ENCODE data around the gene ZNF750.

The ZNF750 gene

GRCh38 chr17:82825540-82826124, 14.2 kb downstream of the ZNF750 start:
- no peak for TF ChIP-seq GATA2 (IDR thresholded peaks at IDR 0.05; ENCODE audit: low read depth, low read length)
- TF ChIP-seq GATA3 (IDR thresholded peaks at IDR 0.05; ENCODE audit: low read depth, low read length) = no peak

GRCh38 chr17:82823004-82823403, 16.8 kb downstream of the ZNF750 start:
- TF ChIP-seq GATA3 (IDR thresholded peaks at IDR 0.05; ENCODE audit: low read depth, low read length) (no peak), GATA2 (IDR thresholded peaks at IDR 0.05; ENCODE audit: low read depth, low read length) (no peak)

GRCh38 chr17:82822281-82822680, 17.5 kb downstream of the ZNF750 start:
- TF ChIP-seq GATA2 (IDR thresholded peaks at IDR 0.05; ENCODE audit: low read depth, low read length) (no peak), GATA3 (IDR thresholded peaks at IDR 0.05; ENCODE audit: low read depth, low read length) (no peak)

- no peak for TF ChIP-seq GATA3 (IDR thresholded peaks at IDR 0.05; ENCODE audit: low read depth, low read length)
Observed at GRCh38 chr17:82821554-82821953, 18.3 kb downstream of the ZNF750 start.

GRCh38 chr17:82820278-82821251, 19.3 kb downstream of the ZNF750 start:
- no peak for TF ChIP-seq GATA2 (IDR thresholded peaks at IDR 0.05; ENCODE audit: low read depth, low read length)
- no peak for TF ChIP-seq GATA3 (IDR thresholded peaks at IDR 0.05; ENCODE audit: low read depth, low read length)

- no peak for TF ChIP-seq GATA3 (IDR thresholded peaks at IDR 0.05; ENCODE audit: low read depth, low read length)
- TF ChIP-seq GATA2 (IDR thresholded peaks at IDR 0.05; ENCODE audit: low read depth, low read length) = no peak
Observed at GRCh38 chr17:82817947-82818346, 21.9 kb downstream of the ZNF750 start.

- TF ChIP-seq GATA2 (IDR thresholded peaks at IDR 0.05; ENCODE audit: low read depth, low read length) (no peak), GATA3 (IDR thresholded peaks at IDR 0.05; ENCODE audit: low read depth, low read length) (no peak)
Observed at GRCh38 chr17:82816358-82816757, 23.5 kb downstream of the ZNF750 start.

GRCh38 chr17:82815790-82816305, 24.0 kb downstream of the ZNF750 start:
- TF ChIP-seq GATA3 (IDR thresholded peaks at IDR 0.05; ENCODE audit: low read depth, low read length) (no peak), GATA2 (IDR thresholded peaks at IDR 0.05; ENCODE audit: low read depth, low read length) (no peak)

GRCh38 chr17:82815354-82815753, 24.5 kb downstream of the ZNF750 start:
- no peak for TF ChIP-seq GATA3 (IDR thresholded peaks at IDR 0.05; ENCODE audit: low read depth, low read length)
- TF ChIP-seq GATA2 (IDR thresholded peaks at IDR 0.05; ENCODE audit: low read depth, low read length) = no peak

GRCh38 chr17:82814834-82815233, 25.0 kb downstream of the ZNF750 start:
- TF ChIP-seq GATA2 (IDR thresholded peaks at IDR 0.05; ENCODE audit: low read depth, low read length) (no peak), GATA3 (IDR thresholded peaks at IDR 0.05; ENCODE audit: low read depth, low read length) (no peak)

- no peak for TF ChIP-seq GATA3 (IDR thresholded peaks at IDR 0.05; ENCODE audit: low read depth, low read length)
- TF ChIP-seq GATA2 (IDR thresholded peaks at IDR 0.05; ENCODE audit: low read depth, low read length) = no peak
Observed at GRCh38 chr17:82813299-82814051, 26.3 kb downstream of the ZNF750 start.

- no peak for TF ChIP-seq GATA2 (IDR thresholded peaks at IDR 0.05; ENCODE audit: low read depth, low read length)
Observed at GRCh38 chr17:82812601-82813000, 27.2 kb downstream of the ZNF750 start.

GRCh38 chr17:82812058-82812457, 27.8 kb downstream of the ZNF750 start:
- no peak for TF ChIP-seq GATA2 (IDR thresholded peaks at IDR 0.05; ENCODE audit: low read depth, low read length)
- no peak for TF ChIP-seq GATA3 (IDR thresholded peaks at IDR 0.05; ENCODE audit: low read depth, low read length)

Data from SH-SY5Y (cell line).